IPS-18a (cell line): ENCODE data around the gene MARCHF10.

ENCODE experiments used
- H3K27ac ChIP-seq: one replicate; pipeline ENCODE4 v1.5.1; 2013; ENCODE audit warnings: low read length
- H3K27me3 ChIP-seq: one replicate; pipeline ENCODE4 v1.6.1; 2013; ENCODE audit warnings: mild to moderate bottlenecking, low read length; ENCODE audit not compliant: control insufficient read depth, insufficient read depth
- H3K36me3 ChIP-seq: one replicate; pipeline ENCODE4 v1.6.1; 2013; ENCODE audit warnings: low read depth, low read length; ENCODE audit not compliant: control insufficient read depth
- H3K4me1 ChIP-seq: one replicate; pipeline ENCODE4 v1.6.1; 2013; ENCODE audit warnings: low read depth, low read length; ENCODE audit not compliant: control insufficient read depth
- H3K4me3 ChIP-seq: one replicate; pipeline ENCODE4 v1.5.1; 2013; ENCODE audit warnings: low read length
- H3K9ac ChIP-seq: one replicate; pipeline ENCODE4 v1.6.1; 2013; ENCODE audit warnings: mild to moderate bottlenecking, low read length, moderate library complexity
- H3K9me3 ChIP-seq: one replicate; pipeline ENCODE4 v1.6.1; 2013; ENCODE audit warnings: low read depth, low read length; ENCODE audit not compliant: control insufficient read depth

The MARCHF10 gene

GRCh38 chr17:62720126-62720850 lies 87.8 kb downstream of the MARCHF10 start:
- Histone ChIP-seq H3K27ac (no peak overlapping the region), H3K36me3 (no peaks in the 10 kb centered on the region), H3K27me3 (no peaks in the 10 kb centered on the region), H3K9me3 (no peaks in the 10 kb centered on the region), H3K9ac (no peak overlapping the region), H3K4me1 (peaks cover 5% of the 10 kb centered on the region), H3K4me3 (no peak overlapping the region)

- Histone ChIP-seq H3K27ac (no peak overlapping the region), H3K4me3 (no peak overlapping the region), H3K27me3 (no peaks in the 10 kb centered on the region), H3K9ac (no peak overlapping the region), H3K4me1 (peaks cover 5% of the 10 kb centered on the region), H3K36me3 (no peaks in the 10 kb centered on the region), H3K9me3 (no peaks in the 10 kb centered on the region)
These were observed 88.5 kb downstream of the MARCHF10 start for GRCh38 chr17:62719586-62719985.

GRCh38 chr17:62718429-62718828 lies 89.7 kb downstream of the MARCHF10 start:
- Histone ChIP-seq H3K9me3 (no peaks in the 10 kb centered on the region), H3K4me3 (no peak overlapping the region), H3K4me1 (no peaks in the 10 kb centered on the region), H3K9ac (no peak overlapping the region), H3K27me3 (no peaks in the 10 kb centered on the region), H3K27ac (no peak overlapping the region), H3K36me3 (no peaks in the 10 kb centered on the region)

GRCh38 chr17:62717889-62718288 lies 90.2 kb downstream of the MARCHF10 start:
- H3K27me3 ChIP-seq: no peaks in the 10 kb centered on the region
- no peak overlapping the region for H3K4me3 ChIP-seq
- H3K4me1 ChIP-seq: peaks cover 3% of the 10 kb centered on the region
- no peak overlapping the region for H3K27ac ChIP-seq
- no peak overlapping the region for H3K9ac ChIP-seq
- H3K36me3 ChIP-seq: no peaks in the 10 kb centered on the region
- no peaks in the 10 kb centered on the region for H3K9me3 ChIP-seq

- H3K27ac ChIP-seq: no peak overlapping the region
- no peaks in the 10 kb centered on the region for H3K36me3 ChIP-seq
- no peak overlapping the region for H3K4me3 ChIP-seq
- no peak overlapping the region for H3K9ac ChIP-seq
- H3K4me1 ChIP-seq: peaks cover 3% of the 10 kb centered on the region
- no peaks in the 10 kb centered on the region for H3K9me3 ChIP-seq
- H3K27me3 ChIP-seq: no peaks in the 10 kb centered on the region
These were observed 90.6 kb downstream of the MARCHF10 start for GRCh38 chr17:62717589-62717855.

- Histone ChIP-seq H3K27me3 (no peaks in the 10 kb centered on the region), H3K36me3 (no peaks in the 10 kb centered on the region), H3K4me3 (no peak overlapping the region), H3K9me3 (no peaks in the 10 kb centered on the region), H3K4me1 (peaks cover 3% of the 10 kb centered on the region), H3K27ac (no peak overlapping the region), H3K9ac (no peak overlapping the region)
These were observed 91.1 kb downstream of the MARCHF10 start for GRCh38 chr17:62716834-62717588.

GRCh38 chr17:62715882-62716390 lies 92.2 kb downstream of the MARCHF10 start:
- Histone ChIP-seq H3K27me3 (no peaks in the 10 kb centered on the region), H3K9ac (no peak overlapping the region), H3K36me3 (no peaks in the 10 kb centered on the region), H3K9me3 (no peaks in the 10 kb centered on the region), H3K4me1 (peaks cover 3% of the 10 kb centered on the region), H3K27ac (no peak overlapping the region), H3K4me3 (no peak overlapping the region)

GRCh38 chr17:62714016-62714777 lies 93.9 kb downstream of the MARCHF10 start:
- H3K27ac ChIP-seq: no peak overlapping the region
- peaks cover 3% of the 10 kb centered on the region for H3K4me1 ChIP-seq
- no peaks in the 10 kb centered on the region for H3K9me3 ChIP-seq
- H3K27me3 ChIP-seq: no peaks in the 10 kb centered on the region
- no peak overlapping the region for H3K9ac ChIP-seq
- no peaks in the 10 kb centered on the region for H3K36me3 ChIP-seq
- H3K4me3 ChIP-seq: no peak overlapping the region

- no peaks in the 10 kb centered on the region for H3K27me3 ChIP-seq
- H3K36me3 ChIP-seq: no peaks in the 10 kb centered on the region
- H3K4me3 ChIP-seq: no peak overlapping the region
- H3K4me1 ChIP-seq: peaks cover 3% of the 10 kb centered on the region
- no peak overlapping the region for H3K27ac ChIP-seq
- H3K9me3 ChIP-seq: peaks cover 4% of the 10 kb centered on the region
- no peak overlapping the region for H3K9ac ChIP-seq
These were observed 94.8 kb downstream of the MARCHF10 start for GRCh38 chr17:62713086-62713881.

- Histone ChIP-seq H3K4me1 (peaks cover 6% of the 10 kb centered on the region), H3K4me3 (no peak overlapping the region), H3K27me3 (peaks cover 6% of the 10 kb centered on the region), H3K27ac (no peak overlapping the region), H3K9ac (no peak overlapping the region), H3K36me3 (no peaks in the 10 kb centered on the region), H3K9me3 (peaks cover 4% of the 10 kb centered on the region)
These were observed 95.9 kb downstream of the MARCHF10 start for GRCh38 chr17:62712171-62712581.

- no peak overlapping the region for H3K4me3 ChIP-seq
- H3K9me3 ChIP-seq: peaks cover 4% of the 10 kb centered on the region
- H3K4me1 ChIP-seq: peaks cover 26% of the 10 kb centered on the region
- H3K27ac ChIP-seq: no peak overlapping the region
- peaks cover 25% of the 10 kb centered on the region for H3K27me3 ChIP-seq
- no peak overlapping the region for H3K9ac ChIP-seq
- H3K36me3 ChIP-seq: no peaks in the 10 kb centered on the region
These were observed 99.5 kb downstream of the MARCHF10 start for GRCh38 chr17:62708587-62708986.
